Stimulated activated CD8-positive, alpha-beta memory T cell treated with anti-CD3 and anti-CD28 coated beads, Interleukin-4, amount 100 ng/mL, for 4 hours (primary cell): ENCODE data around the gene NHEJ1.

Source experiments
- DNase-seq, 2 donors: peaks; one replicate each; pipeline ENCODE4 v3.0.0-alpha.2; 2020; ENCODE audit warnings: low read depth in 2 of 2, low spot score in 1 of 2

NHEJ1 gene

DNA sequence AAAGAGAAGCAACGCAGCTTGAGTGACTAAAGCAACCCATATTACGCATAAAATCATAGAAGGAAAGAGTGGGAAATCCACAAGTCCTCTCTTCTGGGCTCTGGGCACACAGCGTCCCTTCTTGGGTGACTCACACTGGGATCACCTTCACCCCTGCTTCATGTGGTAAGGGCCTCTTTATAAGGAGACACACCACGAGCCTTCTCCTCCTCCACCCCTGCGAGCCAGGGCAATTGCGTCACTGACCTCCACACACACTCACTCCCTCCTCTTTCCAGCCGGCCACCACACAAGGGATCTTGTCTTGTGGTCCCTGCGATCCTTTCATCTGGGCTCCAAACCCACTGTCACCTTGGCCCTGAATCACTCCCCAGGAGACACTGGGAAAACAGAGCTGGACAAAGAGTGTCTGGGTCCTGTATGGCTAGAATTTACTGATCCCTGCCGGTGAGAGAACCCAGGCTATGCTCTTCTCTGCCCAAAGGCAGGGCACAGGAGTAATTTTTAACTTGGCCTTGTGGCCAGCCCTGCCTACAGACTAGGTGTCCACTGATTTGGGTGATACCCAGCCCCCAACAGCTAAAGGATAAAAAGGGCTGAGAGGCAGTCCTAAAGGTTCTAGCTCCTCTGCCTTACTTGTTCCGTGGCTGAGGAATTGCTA lies 35.3 kb downstream of the NHEJ1 start:
- DNase-seq: no peak

DNA sequence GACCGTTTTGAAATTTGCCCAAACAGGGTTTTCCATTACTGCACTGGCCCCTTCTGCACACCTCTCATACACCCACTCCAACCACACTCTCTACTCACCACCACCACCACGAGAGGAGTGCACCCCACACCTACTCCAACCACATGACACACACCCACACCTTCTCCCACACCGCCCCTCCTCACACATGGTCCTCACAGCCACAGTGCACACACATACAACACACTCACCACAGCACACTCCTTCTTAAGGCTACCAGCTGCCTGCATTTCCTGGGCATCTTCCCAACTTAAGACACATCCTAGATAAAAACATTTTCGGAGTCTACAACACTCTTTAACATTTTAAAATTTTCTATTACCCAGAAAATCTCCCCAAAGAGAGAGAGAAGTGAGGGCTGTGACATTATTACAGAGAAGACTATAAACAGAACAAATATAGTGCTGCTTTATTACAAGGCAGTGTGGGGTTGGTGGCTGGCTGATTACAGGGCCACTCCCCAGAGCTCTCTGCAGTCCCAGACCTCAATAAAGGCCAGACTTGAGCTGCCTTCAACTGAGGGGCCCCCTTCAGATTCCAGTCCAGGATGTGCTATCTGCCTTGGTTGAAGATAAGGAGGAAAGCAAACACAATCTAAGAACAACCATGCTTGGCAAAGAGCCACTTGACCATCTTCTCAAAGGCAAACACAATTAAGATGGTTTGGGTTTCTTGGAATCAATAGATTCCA lies 36.1 kb downstream of the NHEJ1 start:
- peak; percentile 2 to 14 for DNase-seq

DNA sequence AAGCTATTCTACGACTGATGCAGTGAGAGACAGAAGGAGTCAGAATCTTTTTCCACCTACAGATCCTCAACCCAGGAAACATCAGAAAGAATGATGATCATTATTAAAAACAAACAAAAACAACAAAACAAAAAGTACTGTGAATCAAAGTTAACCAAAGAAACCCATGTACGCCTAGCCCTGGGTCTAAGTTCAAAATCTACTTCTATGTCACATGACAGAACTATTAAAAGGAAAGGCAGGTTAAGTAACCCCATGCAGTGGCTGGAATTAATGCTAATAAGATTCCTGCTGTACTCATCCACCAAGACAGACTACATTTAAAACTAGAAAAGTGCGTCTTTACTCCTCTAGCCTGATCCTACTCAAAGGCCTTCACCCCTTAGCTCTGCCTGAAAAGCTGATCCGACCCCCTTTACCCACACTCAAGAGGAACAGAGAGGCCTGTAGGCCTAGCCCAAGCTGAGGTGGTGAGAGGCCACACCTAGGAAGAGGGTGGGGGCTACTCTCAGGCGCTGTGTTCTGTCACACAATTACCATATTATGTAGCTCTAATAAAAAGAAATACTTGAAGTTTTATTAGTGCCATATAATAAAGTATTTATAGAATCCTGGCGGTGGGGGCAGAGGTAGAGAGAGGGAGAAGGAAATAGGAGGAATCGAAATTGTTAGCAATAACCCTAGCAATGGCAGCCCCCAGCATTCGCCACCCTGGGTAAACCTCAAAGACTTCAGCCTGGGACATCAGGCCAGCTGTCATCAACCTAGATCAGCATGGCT lies 37.1 kb downstream of the NHEJ1 start:
- DNase-seq: no peak

GRCh38 chr2:219122202-219122980 lies 38.2 kb downstream of the NHEJ1 start:
- no peak for DNase-seq

DNA sequence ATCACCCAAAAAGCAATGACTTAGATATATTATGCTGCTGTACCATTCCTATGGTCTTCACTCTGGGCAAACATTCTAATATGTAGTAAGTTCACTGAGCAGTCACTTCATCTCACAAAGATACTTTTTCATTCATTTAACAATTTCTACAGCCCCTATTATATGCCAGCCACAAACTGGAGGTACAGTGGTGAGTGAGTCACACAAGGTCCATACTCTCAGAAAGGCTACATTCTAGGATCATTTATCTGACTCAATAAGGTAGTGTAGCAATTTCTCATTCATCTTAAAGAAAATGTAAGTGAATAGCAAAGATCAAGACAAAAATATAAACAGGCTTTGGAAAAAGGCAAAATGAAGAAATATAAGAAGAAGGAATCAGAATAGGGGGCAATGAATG lies 40.5 kb downstream of the NHEJ1 start:
- DNase-seq: no peak

DNA sequence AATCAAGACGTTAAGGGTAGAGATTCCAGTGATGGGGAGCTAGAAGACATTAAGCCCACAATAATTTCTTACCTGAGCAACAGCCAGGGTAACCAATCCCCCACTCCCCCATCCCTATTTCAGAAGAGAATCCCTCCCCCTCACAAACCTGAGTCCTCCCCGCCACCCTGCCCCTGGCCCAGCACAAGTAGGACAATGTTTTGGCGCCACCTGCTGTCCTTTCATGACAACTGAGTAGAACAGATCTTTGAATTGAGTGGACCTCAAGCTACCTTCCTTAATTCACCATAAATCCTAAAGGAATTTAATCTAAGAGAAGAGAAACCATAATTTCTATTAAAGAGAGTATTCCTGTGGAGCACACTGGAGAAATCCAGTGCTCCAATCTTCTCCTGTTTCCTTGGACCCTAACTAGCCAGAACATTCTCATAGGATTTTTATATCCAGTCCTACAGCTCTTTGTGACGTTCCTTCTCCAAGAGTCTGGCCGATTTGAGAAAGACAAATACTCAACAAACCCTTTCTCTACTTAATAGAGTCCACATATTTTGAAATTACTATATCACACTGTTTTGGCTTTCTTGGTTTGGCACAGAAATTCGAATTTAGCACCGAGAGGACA lies 41.1 kb downstream of the NHEJ1 start:
- peak; percentile 16 to 44 for DNase-seq

GRCh38 chr2:219118504-219118903 lies 42.1 kb downstream of the NHEJ1 start:
- no peak for DNase-seq

DNA sequence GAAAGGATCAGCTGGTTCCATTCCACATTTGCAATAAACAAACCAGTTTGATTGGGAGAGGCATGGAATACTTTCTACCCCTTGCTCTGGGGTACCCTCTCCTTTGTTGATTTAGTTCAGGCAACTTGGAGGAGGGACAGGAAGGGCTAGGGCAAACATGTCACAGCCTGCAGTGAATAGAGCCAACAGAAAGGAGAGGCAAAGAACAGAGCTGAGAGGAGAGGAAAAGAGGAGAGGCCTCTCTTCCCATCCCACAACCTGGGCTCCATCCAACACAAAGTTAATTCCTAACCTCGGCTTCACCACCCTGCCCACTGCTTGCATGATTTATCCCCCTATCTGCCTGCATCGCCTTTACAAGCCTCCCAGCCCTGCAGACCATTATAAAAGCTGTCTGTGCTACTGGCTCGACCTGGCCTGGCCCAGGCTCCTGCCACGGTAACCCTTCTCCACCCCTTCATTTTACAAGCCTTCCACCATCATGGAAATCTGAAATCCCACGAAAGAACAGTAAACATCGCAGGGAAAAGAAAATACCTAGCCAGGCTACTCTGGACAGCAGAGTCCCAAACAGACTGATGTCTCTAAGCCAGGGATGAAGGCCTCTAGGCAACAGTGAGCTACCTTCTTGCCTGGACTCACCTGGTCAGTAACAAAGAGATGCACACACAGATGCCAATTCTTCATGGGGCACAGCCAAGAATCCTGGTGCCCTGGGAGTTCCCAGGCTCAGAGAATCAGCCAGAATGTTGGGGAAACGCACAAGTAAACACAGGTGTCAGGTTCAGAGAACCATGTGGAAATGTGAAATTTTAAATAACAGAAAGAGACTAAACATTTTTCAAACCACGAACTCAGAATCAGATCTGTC lies 43.6 kb downstream of the NHEJ1 start:
- no peak for DNase-seq

DNA sequence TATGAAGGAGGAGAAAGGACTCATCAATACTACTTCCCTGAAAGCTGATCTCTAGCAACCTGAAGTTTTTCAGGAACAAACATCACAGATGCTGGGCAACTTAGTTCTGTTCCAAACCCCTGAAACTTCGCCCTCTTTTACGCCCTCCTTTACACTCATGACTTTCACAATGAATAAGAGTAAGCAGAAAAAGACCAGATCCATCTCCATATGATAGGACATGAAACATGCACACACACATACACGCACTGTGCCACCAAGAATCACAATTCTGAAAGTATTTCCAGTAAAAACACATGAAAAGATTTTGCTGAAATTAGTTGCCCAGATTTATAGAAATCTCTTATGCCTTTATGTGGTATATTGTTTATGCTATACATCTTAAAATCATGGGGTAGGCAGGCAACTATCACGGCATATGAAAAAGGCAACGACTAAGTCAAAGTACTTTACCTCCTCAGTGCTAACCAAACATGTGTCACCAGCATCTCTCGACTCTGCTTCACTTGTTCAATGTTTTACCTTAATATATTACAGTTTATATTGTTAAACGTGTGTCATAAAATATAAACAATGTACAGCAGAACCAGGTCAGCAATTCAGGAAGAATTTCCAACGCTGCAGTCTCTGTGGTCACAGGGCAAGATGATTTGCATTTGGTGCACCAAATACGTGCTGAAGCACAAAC lies 47.8 kb downstream of the NHEJ1 start:
- DNase-seq: no peak

DNA sequence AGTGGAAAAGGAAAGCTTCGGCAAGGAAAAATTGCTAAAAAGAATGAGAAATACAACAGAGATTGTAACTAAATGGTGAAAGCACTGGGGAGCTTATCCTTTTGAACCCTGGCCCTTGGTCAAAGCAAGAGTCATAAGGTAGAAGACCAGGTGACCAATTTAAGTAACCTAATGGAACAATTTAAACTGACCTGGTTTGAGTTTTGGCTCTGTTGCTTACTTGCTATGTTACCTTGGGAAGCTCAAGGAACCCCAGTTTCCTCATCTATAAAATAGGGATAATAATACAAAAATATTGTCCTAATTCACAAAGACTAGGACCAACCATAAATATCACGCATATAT lies 48.6 kb downstream of the NHEJ1 start:
- DNase-seq: no peak

DNA sequence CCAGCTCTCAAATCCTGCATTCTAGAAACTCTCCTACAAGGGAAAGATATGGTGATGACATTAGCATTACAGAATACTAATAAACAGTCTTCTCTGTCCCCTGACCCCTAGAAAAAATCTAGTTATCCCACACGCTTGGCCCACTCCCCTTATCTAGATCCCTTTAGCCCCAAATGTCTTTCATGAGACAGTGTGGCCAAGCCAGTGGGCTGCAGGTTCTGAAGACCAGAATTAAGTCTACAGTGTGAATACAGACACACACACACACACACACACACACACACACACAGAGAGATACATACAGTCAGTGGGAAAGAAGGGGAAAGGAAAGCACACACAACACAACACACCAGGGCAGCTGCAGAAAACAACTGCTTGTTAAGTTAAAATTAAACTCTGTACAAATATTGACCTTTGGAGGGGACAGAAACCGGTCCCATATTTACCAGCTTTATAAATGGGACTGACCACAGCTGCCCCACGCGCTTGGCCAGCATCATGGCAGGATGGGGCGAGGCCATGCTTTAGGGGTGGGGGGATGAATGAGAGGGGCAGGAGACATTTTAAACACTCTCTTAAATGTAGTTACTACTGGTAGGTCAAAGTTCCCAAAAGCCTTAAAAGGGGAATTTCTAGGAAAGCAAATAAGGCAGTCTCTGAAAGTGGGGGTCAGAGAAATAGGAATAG lies 49.1 kb downstream of the NHEJ1 start:
- no peak for DNase-seq

- peak; percentile 6 to 24 for DNase-seq
Observed at GRCh38 chr2:219109471-219109870, 51.1 kb downstream of the NHEJ1 start.

DNA sequence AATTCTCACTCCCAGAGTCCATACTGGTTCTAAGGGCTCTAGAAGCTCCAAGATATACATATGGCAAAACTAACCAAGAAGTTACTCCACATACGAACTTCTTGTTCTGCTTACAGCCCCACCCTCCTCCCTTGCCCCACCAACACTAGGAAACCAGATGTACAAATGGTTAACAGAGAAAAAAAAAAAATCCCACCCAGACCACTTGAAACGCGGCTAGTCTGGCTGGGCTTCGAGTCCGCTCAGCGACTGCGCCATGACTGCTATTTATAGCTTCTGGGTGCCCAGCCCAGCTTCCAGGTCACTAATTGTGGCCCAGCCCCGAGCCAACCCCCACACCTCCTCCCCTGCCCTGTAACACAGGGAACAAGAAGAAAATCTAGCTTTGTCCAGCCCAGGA lies 52.9 kb downstream of the NHEJ1 start:
- DNase-seq: no peak

GRCh38 chr2:219106251-219106650 lies 54.4 kb downstream of the NHEJ1 start:
- DNase-seq: no peak

GRCh38 chr2:219104107-219105035 lies 56.2 kb downstream of the NHEJ1 start:
- no peak for DNase-seq

DNA sequence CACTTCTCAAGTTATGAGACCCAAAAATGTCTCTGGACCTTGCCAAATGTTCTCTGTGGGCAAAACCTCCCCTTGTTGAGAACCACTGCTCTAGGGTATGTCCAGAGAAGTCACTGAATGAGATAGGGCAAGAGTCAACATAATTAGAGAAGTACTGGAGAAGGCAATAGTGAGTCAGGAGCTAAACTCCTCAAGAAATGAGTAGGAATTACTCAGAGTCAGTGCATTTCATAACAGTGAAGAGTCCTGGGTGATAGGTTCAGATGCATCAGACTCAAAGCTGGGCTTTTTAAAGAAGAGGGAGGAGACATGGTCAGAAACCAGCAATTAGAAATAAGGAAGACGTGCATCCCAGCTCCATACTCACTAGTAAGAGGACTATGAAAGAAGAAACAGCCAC lies 61.3 kb downstream of the NHEJ1 start:
- DNase-seq: no peak

DNA sequence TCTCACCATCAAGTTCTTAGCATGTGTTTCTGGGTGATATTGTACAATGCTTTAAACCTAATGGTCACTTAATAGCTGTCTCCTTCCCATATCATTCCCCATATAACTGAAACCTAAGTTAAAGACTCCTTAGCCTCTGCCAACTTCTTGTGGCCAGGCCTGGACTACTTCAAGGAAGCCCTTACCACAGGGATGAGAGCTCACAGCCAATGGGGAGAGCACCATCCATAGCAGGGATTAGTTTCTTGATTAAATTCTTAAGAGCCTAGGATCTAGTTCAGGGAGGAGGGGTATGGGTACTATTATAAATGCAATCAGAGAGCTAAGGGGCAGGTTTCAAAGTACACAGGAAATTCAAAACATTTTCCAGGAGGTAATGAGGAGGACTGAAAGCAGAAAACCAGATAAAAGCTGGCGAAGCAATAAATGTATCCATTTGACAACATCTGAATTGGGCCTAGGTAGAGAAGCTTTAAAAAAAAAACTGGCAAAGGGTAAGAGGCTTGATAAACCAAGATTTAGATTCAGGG lies 65.1 kb downstream of the NHEJ1 start:
- DNase-seq: no peak

GRCh38 chr2:219094171-219094570 lies 66.4 kb downstream of the NHEJ1 start:
- no peak for DNase-seq
